ENCODE data around the gene PDE4D. TPM values are rescaled to one million over a fixed set of nuclear protein-coding genes. Genes with fewer than 3 reads are reported as not detected.

The PDE4D gene
- total RNA-seq (2021): 1.7 and 2.1 TPM in 2 replicates
- long read RNA-seq, partial matches to known transcripts: 1 of 4 reads
- long read RNA-seq, other reads (novel, unspliced or antisense): 3 of 4 reads

DNA sequence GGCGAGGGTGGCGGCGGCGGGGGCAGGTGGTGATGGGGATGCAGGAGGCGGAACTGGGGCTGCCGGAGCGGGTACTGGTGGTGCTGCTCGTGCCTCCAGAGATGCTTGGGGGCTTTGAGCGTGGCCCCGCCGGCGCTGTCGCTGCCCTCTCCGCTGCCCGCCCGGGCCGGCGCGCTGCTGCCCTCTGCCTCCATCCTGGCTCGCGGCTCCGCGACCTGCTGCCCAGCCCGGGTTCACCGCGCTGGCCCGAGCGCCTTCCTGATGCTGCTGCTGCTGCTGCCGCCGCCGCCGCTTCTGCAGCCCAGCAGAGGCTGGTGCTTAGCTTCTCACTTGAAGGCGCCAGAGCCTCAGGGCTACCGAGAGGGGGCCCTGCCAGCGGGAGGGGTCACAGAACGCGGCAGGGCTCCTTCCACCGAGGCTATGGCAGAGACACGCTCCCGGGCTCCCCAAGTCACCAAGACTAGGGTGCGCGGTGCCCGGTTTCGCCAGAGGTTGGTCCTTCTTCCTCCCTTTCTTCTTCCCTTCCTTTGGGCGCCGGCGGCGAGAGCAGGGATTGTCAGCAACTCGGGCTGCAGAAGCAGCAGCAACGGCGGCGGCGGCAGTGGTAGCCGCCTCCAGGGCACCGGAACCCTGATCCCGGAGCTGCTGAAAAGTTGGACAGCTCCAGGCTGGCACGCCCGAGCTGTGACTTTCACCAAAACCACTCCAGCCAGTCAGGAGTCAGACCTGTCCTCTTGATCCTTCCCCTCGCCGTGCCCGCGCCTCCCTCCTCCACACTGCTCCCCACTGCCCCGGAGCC lies at the start of gene PDE4D:
Gene PDE4D, minus strand, starts transcription at position 298 of the 799 bp plus-strand sequence.
- peaks cover 24% of the 10 kb centered on the region; the same call in 1 of the 2 replicates for H3K27me3 ChIP-seq (ENCODE audit: insufficient read depth, low read length)
- H3K27ac ChIP-seq (ENCODE audit: insufficient read length, low read depth, low read length): no peak within 1 kb of the TSS
- no peak within 1 kb of the TSS for H2BK120ac ChIP-seq (ENCODE audit: low read depth, low read length, poor library complexity, severe bottlenecking)
- H3K23ac ChIP-seq (ENCODE audit: insufficient read length, low read depth, low read length): no peak within 1 kb of the TSS
- H3K79me1 ChIP-seq (ENCODE audit: insufficient read depth, low read depth, low read length, poor library complexity, severe bottlenecking): no peaks in the 10 kb centered on the region
- no peak within 1 kb of the TSS for H3K18ac ChIP-seq (ENCODE audit: insufficient read length, low read depth, low read length)
- Mint-ChIP-seq H3K9me3 (no peaks in the 10 kb centered on the region; a peak in 1 of 5 replicates), H3K4me1 (peaks cover 20% of the 10 kb centered on the region in 2 experiments), H3K27me3 (ENCODE audit: low read depth) (peaks cover 75% of the 10 kb centered on the region), H3K36me3 (ENCODE audit: insufficient read depth in 1 of 3, low read depth in 3 of 3) (no peaks in the 10 kb centered on the region; a peak in 2 of 7 replicates), H3K4me3 (peak within 1 kb of the TSS; percentile 62 to 86), H3K27ac (no peak within 1 kb of the TSS)
- no peak within 1 kb of the TSS for H3T11ph ChIP-seq (ENCODE audit: low read length)
- no peaks in the 10 kb centered on the region for H3K9me3 ChIP-seq (ENCODE audit: control insufficient read depth, low read depth, low read length)
- no peak within 1 kb of the TSS for H3K9ac ChIP-seq (ENCODE audit: extremely low read depth, insufficient read length, low read length)
- peaks cover 23% of the 10 kb centered on the region for H3K23me2 ChIP-seq (ENCODE audit: insufficient read length, low read depth, low read length, poor library complexity, severe bottlenecking)
- H2BK20ac ChIP-seq (ENCODE audit: low read depth, low read length, poor library complexity, severe bottlenecking): no peak within 1 kb of the TSS
- no peaks in the 10 kb centered on the region for H4K20me1 ChIP-seq (ENCODE audit: control insufficient read depth, insufficient read depth, insufficient read length)
- no CpG with 5 or more reads among the region's 63 CpGs for WGBS (ENCODE audit: extremely low coverage, insufficient read length, low lambda C conversion rate)
- H4K5ac ChIP-seq (ENCODE audit: insufficient read length, low read depth, low read length): no peak within 1 kb of the TSS
- H4K91ac ChIP-seq (ENCODE audit: insufficient read length, low read depth, low read length): no peak within 1 kb of the TSS
- H3K4me2 ChIP-seq (ENCODE audit: insufficient read depth, insufficient read length, low read length): peak within 1 kb of the TSS; percentile 98
- no peak within 1 kb of the TSS for H2BK15ac ChIP-seq (ENCODE audit: low read depth, low read length)
- H3K4ac ChIP-seq (ENCODE audit: low read depth, low read length): no peak within 1 kb of the TSS
- no peak within 1 kb of the TSS; the same call in 1 of the 2 replicates for H3K14ac ChIP-seq (ENCODE audit: insufficient read depth, low read length)
- no peak within 1 kb of the TSS for H2AK5ac ChIP-seq (ENCODE audit: insufficient read length, low read length)
- no peak within 1 kb of the TSS for H2AFZ ChIP-seq (ENCODE audit: low read length)
- H3K4me1 ChIP-seq (ENCODE audit: insufficient read depth, low read length): no peaks in the 10 kb centered on the region
- no peak within 1 kb of the TSS for H2BK12ac ChIP-seq (ENCODE audit: insufficient read length, low read depth, low read length)
- TF ChIP-seq, protein P1, sequence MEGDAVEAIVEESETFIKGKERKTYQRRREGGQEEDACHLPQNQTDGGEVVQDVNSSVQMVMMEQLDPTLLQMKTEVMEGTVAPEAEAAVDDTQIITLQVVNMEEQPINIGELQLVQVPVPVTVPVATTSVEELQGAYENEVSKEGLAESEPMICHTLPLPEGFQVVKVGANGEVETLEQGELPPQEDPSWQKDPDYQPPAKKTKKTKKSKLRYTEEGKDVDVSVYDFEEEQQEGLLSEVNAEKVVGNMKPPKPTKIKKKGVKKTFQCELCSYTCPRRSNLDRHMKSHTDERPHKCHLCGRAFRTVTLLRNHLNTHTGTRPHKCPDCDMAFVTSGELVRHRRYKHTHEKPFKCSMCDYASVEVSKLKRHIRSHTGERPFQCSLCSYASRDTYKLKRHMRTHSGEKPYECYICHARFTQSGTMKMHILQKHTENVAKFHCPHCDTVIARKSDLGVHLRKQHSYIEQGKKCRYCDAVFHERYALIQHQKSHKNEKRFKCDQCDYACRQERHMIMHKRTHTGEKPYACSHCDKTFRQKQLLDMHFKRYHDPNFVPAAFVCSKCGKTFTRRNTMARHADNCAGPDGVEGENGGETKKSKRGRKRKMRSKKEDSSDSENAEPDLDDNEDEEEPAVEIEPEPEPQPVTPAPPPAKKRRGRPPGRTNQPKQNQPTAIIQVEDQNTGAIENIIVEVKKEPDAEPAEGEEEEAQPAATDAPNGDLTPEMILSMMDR (conservative IDR thresholded peaks at IDR 0.05): peak; percentile 16; the same call in 1 of the 3 replicates
- no peak within 1 kb of the TSS for H2BK5ac ChIP-seq (ENCODE audit: insufficient read length, low read length)
- H3K79me2 ChIP-seq (ENCODE audit: insufficient read depth, low read length): no peaks in the 10 kb centered on the region
- H3K56ac ChIP-seq (ENCODE audit: insufficient read length, low read depth, low read length): no peak within 1 kb of the TSS
- no peak within 1 kb of the TSS for H4K8ac ChIP-seq (replicated peaks; ENCODE audit: insufficient read length, low read depth, low read length)
- peak; percentile 88 for DNase-seq
